22Rv1 (cell line): ENCODE measurements around the gene STRA6.

Experiments used
- H3K27ac ChIP-seq: fragments of 450-650 bp; 2 replicates; pipeline ENCODE4 v1.5.1; 2017
- ZFX ChIP-seq: fragments of 450-650 bp; IDR thresholded peaks from 2 replicates; pipeline ENCODE4 v1.6.1; 2017; ENCODE audit warnings: antibody characterized with exemption, borderline replicate concordance
- TF ChIP-seq, protein P1 (sequence below): fragments of 450-650 bp; IDR thresholded peaks from 2 replicates; pipeline ENCODE4 v1.5.1; 2017; ENCODE audit warnings: mild to moderate bottlenecking

Gene STRA6

DNA sequence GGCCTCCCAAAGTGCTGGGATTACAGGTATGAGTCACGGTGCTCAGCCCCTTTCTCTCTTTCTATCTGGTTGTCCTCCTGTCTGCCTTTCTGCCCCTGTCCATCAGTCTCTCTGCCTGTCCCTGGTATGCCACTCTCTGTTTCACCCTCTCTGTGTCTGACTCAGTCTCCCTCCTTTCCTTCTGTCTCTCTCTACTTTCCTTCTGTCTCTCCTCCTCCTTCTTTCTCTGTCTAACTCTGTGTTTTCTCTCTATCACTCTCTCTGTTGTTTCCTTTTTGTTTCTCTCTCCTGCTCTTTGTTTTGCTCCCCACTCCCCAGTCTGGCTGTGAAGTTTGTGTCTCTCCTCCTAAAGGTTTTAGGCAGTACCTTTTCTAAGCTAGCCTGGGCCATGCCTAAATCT lies 9.1 kb upstream of the STRA6 start:
- H3K27ac ChIP-seq: no peak overlapping the region
- TF ChIP-seq, protein P1, sequence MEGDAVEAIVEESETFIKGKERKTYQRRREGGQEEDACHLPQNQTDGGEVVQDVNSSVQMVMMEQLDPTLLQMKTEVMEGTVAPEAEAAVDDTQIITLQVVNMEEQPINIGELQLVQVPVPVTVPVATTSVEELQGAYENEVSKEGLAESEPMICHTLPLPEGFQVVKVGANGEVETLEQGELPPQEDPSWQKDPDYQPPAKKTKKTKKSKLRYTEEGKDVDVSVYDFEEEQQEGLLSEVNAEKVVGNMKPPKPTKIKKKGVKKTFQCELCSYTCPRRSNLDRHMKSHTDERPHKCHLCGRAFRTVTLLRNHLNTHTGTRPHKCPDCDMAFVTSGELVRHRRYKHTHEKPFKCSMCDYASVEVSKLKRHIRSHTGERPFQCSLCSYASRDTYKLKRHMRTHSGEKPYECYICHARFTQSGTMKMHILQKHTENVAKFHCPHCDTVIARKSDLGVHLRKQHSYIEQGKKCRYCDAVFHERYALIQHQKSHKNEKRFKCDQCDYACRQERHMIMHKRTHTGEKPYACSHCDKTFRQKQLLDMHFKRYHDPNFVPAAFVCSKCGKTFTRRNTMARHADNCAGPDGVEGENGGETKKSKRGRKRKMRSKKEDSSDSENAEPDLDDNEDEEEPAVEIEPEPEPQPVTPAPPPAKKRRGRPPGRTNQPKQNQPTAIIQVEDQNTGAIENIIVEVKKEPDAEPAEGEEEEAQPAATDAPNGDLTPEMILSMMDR: no peak
- no peak for TF ChIP-seq ZFX

DNA sequence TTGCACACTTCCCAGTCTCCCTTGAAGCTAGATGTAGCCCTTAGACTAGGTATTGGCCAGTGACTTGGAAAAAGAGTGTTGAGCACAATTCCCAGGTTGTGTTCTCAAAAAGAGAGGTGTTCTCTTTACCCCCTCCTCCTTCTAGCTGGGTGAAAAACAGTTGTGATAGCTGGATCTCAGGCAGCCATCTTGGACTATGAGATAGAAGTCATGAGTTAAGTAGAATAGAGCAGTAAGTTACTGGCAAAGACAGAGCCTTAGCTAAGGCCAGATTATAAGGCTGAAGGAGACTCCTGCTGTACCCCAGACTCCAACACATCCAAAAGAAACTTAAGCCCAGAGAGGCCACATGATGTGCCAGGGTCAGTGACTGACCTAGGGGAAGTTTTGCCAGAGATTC lies 8.1 kb upstream of the STRA6 start:
- no peak overlapping the region for H3K27ac ChIP-seq
- TF ChIP-seq ZFX: no peak
- TF ChIP-seq, protein P1: no peak

DNA sequence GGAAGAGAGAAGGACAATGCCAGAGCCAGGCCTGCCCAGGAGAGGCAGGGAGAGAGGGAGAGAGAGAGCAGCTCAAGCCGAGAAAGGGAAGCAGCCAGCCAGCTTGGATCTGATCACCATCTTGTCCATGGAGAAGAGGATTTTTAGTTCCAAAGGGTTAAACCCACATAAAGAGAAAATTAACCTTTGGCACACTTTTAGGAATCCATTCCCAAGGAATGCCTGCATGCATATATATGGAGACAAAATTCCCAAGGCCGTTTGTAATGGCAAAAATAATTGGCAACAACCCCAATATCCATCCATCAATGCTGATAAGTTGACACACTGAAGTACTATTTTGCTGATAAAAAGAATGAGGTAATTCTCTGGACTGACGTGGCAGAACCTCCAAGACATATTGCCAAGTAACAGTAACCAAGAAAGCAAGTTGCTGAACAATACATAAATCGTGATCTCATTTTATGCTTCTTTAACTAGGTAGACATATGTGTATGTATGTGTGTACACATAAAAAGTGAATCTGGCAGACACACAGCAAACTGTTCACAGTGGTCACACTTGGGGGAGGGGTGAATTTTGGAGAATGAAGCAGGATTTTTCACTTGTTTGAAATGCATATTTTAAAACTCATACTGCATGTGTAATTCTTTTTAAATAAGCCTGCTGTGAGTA lies 7.5 kb upstream of the STRA6 start:
- no peak for TF ChIP-seq ZFX
- TF ChIP-seq, protein P1: no peak
- H3K27ac ChIP-seq: no peak overlapping the region

DNA sequence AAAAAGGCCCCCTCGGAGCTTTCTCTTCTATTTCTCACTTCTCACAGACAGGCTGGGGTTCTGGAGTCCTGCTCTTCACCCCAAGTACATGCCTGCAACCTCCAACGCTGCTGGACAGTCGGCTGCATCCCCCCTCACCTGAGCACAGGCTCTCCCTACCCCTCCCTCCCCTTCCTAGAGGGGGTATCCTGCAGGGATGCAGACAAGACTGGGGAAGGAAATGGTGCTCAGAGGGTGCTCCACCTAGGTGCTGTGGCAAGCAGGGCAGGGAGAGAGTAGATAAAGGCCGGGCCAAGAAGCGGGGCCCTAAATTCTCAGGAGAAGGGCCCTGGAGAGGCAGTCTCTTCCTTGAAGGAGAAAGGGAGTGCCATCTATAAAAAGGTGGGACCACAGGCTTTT lies 7.0 kb upstream of the STRA6 start:
- H3K27ac ChIP-seq: no peak overlapping the region
- TF ChIP-seq, protein P1: no peak
- no peak for TF ChIP-seq ZFX

DNA sequence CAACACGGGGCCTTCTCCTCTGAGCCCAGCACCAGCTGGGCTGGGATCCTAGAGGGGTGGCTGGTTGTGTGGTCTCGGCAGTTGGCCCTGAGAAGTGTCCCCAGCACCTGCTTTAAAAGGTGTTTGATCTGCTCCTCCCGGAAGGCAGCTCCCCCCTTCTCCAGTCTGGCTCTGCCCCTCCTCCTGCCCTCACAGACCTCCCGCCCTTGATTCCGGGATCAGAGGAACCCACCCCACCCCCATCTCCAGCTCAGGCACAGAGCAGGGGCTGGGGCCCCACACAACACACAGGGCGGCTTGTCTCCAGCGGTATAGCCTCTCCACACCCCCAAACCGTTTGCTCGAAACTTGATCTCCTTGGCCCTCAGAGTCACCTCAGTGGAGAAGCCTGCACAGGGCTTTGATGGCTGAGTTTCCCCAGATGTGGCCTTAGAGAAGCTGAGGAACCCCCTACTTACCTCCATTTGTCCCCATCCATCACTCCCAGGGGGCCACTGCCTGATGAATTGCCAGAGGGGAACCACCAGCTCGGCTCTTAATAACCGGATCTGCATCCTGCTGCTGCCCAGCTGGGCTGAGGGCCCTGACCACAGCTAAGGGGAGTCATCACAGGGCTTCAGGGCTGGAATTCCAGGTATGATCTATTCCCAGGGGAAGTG lies 6.4 kb upstream of the STRA6 start:
- no peak overlapping the region for H3K27ac ChIP-seq
- TF ChIP-seq, protein P1: no peak
- TF ChIP-seq ZFX: no peak

DNA sequence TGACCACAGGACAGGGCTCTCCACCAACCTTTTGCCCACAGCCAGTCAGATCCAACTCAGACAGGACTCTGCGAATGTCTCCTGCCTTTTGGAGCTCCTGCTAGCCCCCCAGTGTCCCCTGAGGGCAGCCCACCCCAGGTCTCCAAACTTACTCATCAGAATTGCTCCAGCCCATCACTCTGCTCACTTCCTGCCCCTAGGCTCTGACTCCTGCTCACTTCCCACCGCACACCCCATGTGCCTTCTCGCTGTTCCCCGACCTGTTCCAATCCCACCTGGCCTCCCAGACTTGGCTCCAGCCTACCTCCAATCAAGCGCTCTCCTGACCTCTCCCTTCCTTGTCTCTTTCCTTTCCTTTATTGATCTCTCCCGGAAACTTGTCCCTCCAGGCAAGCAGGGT lies 5.9 kb upstream of the STRA6 start:
- no peak for TF ChIP-seq ZFX
- TF ChIP-seq, protein P1: no peak
- H3K27ac ChIP-seq: no peak overlapping the region

DNA sequence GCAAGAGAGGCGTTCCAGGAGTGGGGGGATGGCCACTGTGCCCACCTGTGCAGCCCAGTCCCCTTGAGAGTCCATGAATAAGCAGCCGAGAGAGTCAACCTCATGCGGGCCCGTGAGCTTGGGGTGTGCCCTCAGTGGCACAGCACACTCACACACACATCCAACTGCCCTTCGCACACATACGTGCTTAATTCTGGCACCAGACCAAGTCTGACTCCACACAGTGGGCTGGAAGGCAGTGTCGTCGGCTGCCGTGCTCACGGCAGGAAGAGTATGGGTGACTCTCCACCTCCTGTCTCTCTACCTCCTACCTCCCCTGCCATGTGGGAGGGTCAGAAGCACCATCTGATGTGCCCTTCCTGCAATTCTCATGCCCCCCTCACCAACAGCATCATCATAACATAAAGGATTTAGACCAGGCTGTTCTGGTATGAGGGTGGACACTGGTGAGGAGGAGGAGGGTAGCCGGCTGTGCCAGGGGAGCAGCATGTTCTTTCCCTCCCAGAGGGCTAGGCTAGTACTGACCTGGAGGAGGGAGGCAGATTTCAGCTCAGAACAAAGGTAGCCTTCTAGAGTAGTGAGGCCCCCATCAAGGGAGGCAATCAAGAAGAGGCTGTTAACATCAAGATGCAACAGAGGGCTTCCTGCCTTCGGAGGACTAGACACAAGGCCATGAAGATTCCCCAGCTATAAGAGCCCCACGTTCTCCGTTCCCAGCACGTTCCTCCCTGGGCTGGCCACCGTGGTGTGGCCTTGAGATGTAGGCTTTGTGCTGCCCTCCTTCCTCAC lies 5.3 kb upstream of the STRA6 start:
- H3K27ac ChIP-seq: no peak overlapping the region
- TF ChIP-seq ZFX: no peak
- TF ChIP-seq, protein P1: no peak
